ENCODE results near the gene UMAD1.
"Not testable (repeated sequence)": the region's sequence is repeated elsewhere in the genome, so short reads cannot be mapped to it uniquely, and the experiment has no call there.

The UMAD1 gene

GRCh38 chr7:7804822-7805221, 164.3 kb downstream of the UMAD1 start:
- intact Hi-C loops (cut with micrococcal nuclease); H3K27me3 Mint-ChIP-seq; H3K4me1 Mint-ChIP-seq (ENCODE audit: low read depth); H3K4me3 Mint-ChIP-seq; H3K9me3 Mint-ChIP-seq; H3K27ac Mint-ChIP-seq; H3K36me3 Mint-ChIP-seq (ENCODE audit: low read depth): not testable (repeated sequence)

- intact Hi-C loops (cut with micrococcal nuclease) = no loop called here
- H3K9me3 Mint-ChIP-seq = no peaks in the 10 kb centered on the region
- H3K27me3 Mint-ChIP-seq = no peaks in the 10 kb centered on the region
- H3K27ac Mint-ChIP-seq = no peak overlapping the region
- no peak overlapping the region for H3K4me3 Mint-ChIP-seq
- H3K36me3 Mint-ChIP-seq (ENCODE audit: low read depth) = no peaks in the 10 kb centered on the region
- H3K4me1 Mint-ChIP-seq (ENCODE audit: low read depth) = no peaks in the 10 kb centered on the region
Observed at GRCh38 chr7:7805511-7806153, 165.1 kb downstream of the UMAD1 start.

GRCh38 chr7:7808156-7808555, 167.6 kb downstream of the UMAD1 start:
- intact Hi-C loops (cut with micrococcal nuclease) = no loop called here
- H3K36me3 Mint-ChIP-seq (ENCODE audit: low read depth) = no peaks in the 10 kb centered on the region
- H3K9me3 Mint-ChIP-seq = no peaks in the 10 kb centered on the region
- no peaks in the 10 kb centered on the region for H3K4me1 Mint-ChIP-seq (ENCODE audit: low read depth)
- H3K4me3 Mint-ChIP-seq = no peak overlapping the region
- no peak overlapping the region for H3K27ac Mint-ChIP-seq
- no peaks in the 10 kb centered on the region for H3K27me3 Mint-ChIP-seq

- Mint-ChIP-seq H3K4me3 (no peak overlapping the region), H3K27me3 (no peaks in the 10 kb centered on the region)
- intact Hi-C loops (cut with micrococcal nuclease) = no loop called here
Observed at GRCh38 chr7:7808626-7809025, 168.1 kb downstream of the UMAD1 start.

GRCh38 chr7:7810380-7810779, 169.8 kb downstream of the UMAD1 start:
- intact Hi-C loops (cut with micrococcal nuclease) = no loop called here
- H3K36me3 Mint-ChIP-seq (ENCODE audit: low read depth) = no peaks in the 10 kb centered on the region
- no peaks in the 10 kb centered on the region for H3K9me3 Mint-ChIP-seq

More at GRCh38 chr7:7808626-7809025, 168.1 kb downstream of the UMAD1 start:
- Mint-ChIP-seq H3K27ac (no peak overlapping the region), H3K4me1 (ENCODE audit: low read depth) (no peaks in the 10 kb centered on the region), H3K36me3 (ENCODE audit: low read depth) (no peaks in the 10 kb centered on the region), H3K9me3 (no peaks in the 10 kb centered on the region)

GRCh38 chr7:7810826-7811225, 170.3 kb downstream of the UMAD1 start:
- intact Hi-C loops (cut with micrococcal nuclease) = no loop called here
- H3K4me3 Mint-ChIP-seq = no peak overlapping the region
- peaks cover 7% of the 10 kb centered on the region for H3K4me1 Mint-ChIP-seq (ENCODE audit: low read depth)
- no peaks in the 10 kb centered on the region for H3K27me3 Mint-ChIP-seq
- no peaks in the 10 kb centered on the region for H3K9me3 Mint-ChIP-seq
- no peak overlapping the region for H3K27ac Mint-ChIP-seq
- no peaks in the 10 kb centered on the region for H3K36me3 Mint-ChIP-seq (ENCODE audit: low read depth)

More at GRCh38 chr7:7810380-7810779, 169.8 kb downstream of the UMAD1 start:
- Mint-ChIP-seq H3K27me3 (no peaks in the 10 kb centered on the region), H3K27ac (no peak overlapping the region), H3K4me1 (ENCODE audit: low read depth) (peaks cover 2% of the 10 kb centered on the region), H3K4me3 (no peak overlapping the region)

GRCh38 chr7:7812112-7812511, 171.6 kb downstream of the UMAD1 start:
- no peak overlapping the region for H3K4me3 Mint-ChIP-seq
- intact Hi-C loops (cut with micrococcal nuclease) = no loop called here
- no peaks in the 10 kb centered on the region for H3K27me3 Mint-ChIP-seq
- H3K4me1 Mint-ChIP-seq (ENCODE audit: low read depth) = peaks cover 15% of the 10 kb centered on the region
- no peaks in the 10 kb centered on the region for H3K36me3 Mint-ChIP-seq (ENCODE audit: low read depth)
- no peak overlapping the region for H3K27ac Mint-ChIP-seq
- H3K9me3 Mint-ChIP-seq = no peaks in the 10 kb centered on the region

- Mint-ChIP-seq H3K36me3 (ENCODE audit: low read depth) (peaks cover 6% of the 10 kb centered on the region), H3K4me1 (ENCODE audit: low read depth) (peaks cover 15% of the 10 kb centered on the region)
Observed at GRCh38 chr7:7815395-7815794, 174.8 kb downstream of the UMAD1 start.

GRCh38 chr7:7816084-7816483, 175.5 kb downstream of the UMAD1 start:
- H3K9me3 Mint-ChIP-seq = no peaks in the 10 kb centered on the region
- no peak overlapping the region for H3K4me3 Mint-ChIP-seq
- H3K27me3 Mint-ChIP-seq = no peaks in the 10 kb centered on the region
- no peak overlapping the region for H3K27ac Mint-ChIP-seq
- intact Hi-C loops (cut with micrococcal nuclease) = no loop called here
- peaks cover 6% of the 10 kb centered on the region for H3K36me3 Mint-ChIP-seq (ENCODE audit: low read depth)
- H3K4me1 Mint-ChIP-seq (ENCODE audit: low read depth) = peaks cover 15% of the 10 kb centered on the region

More at GRCh38 chr7:7815395-7815794, 174.8 kb downstream of the UMAD1 start:
- H3K27ac Mint-ChIP-seq = no peak overlapping the region
- no peaks in the 10 kb centered on the region for H3K9me3 Mint-ChIP-seq
- intact Hi-C loops (cut with micrococcal nuclease) = no loop called here
- no peaks in the 10 kb centered on the region for H3K27me3 Mint-ChIP-seq
- no peak overlapping the region for H3K4me3 Mint-ChIP-seq

- Mint-ChIP-seq H3K4me1 (ENCODE audit: low read depth) (peaks cover 15% of the 10 kb centered on the region), H3K36me3 (ENCODE audit: low read depth) (peaks cover 6% of the 10 kb centered on the region), H3K27me3 (no peaks in the 10 kb centered on the region), H3K4me3 (no peak overlapping the region), H3K27ac (no peak overlapping the region), H3K9me3 (no peaks in the 10 kb centered on the region)
- intact Hi-C loops (cut with micrococcal nuclease) = no loop called here
Observed at GRCh38 chr7:7816816-7817536, 176.4 kb downstream of the UMAD1 start.

- Mint-ChIP-seq H3K4me3 (no peak overlapping the region), H3K27ac (no peak overlapping the region), H3K27me3 (no peaks in the 10 kb centered on the region), H3K9me3 (no peaks in the 10 kb centered on the region), H3K36me3 (ENCODE audit: low read depth) (peaks cover 6% of the 10 kb centered on the region), H3K4me1 (ENCODE audit: low read depth) (peaks cover 15% of the 10 kb centered on the region)
- intact Hi-C loops (cut with micrococcal nuclease) = no loop called here
Observed at GRCh38 chr7:7817748-7818147, 177.2 kb downstream of the UMAD1 start.

- H3K36me3 Mint-ChIP-seq (ENCODE audit: low read depth); H3K27me3 Mint-ChIP-seq; H3K4me3 Mint-ChIP-seq; intact Hi-C loops (cut with micrococcal nuclease); H3K27ac Mint-ChIP-seq; H3K9me3 Mint-ChIP-seq: not testable (repeated sequence)
- H3K4me1 Mint-ChIP-seq (ENCODE audit: low read depth) = peaks cover 15% of the 10 kb centered on the region
Observed at GRCh38 chr7:7818179-7818578, 177.6 kb downstream of the UMAD1 start.

- no peak overlapping the region for H3K27ac Mint-ChIP-seq
- peaks cover 15% of the 10 kb centered on the region for H3K4me1 Mint-ChIP-seq (ENCODE audit: low read depth)
- peaks cover 12% of the 10 kb centered on the region for H3K36me3 Mint-ChIP-seq (ENCODE audit: low read depth)
- H3K27me3 Mint-ChIP-seq = no peaks in the 10 kb centered on the region
- no peak overlapping the region for H3K4me3 Mint-ChIP-seq
- intact Hi-C loops (cut with micrococcal nuclease) = no loop called here
- no peaks in the 10 kb centered on the region for H3K9me3 Mint-ChIP-seq
Observed at GRCh38 chr7:7819442-7820247, 179.1 kb downstream of the UMAD1 start.

- Mint-ChIP-seq H3K9me3 (no peaks in the 10 kb centered on the region), H3K4me3 (no peak overlapping the region), H3K27ac (no peak overlapping the region), H3K36me3 (ENCODE audit: low read depth) (peaks cover 12% of the 10 kb centered on the region), H3K4me1 (ENCODE audit: low read depth) (peaks cover 12% of the 10 kb centered on the region), H3K27me3 (no peaks in the 10 kb centered on the region)
- intact Hi-C loops (cut with micrococcal nuclease) = no loop called here
Observed at GRCh38 chr7:7820409-7820808, 179.9 kb downstream of the UMAD1 start.

All from dendritic cell treated with granulocyte-macrophage colony-stimulating factor and Interleukin-4, amounts not matched to agents 40 ng/mL and 50 ng/mL, for 4 days (primary cell).